GM06990 (cell line): ENCODE data around the gene ATMIN.
A peak's percentile ranks its signal among the peaks of the same experiment; 100 is the strongest.

Source experiments
- DNase-seq: peaks from one replicate; pipeline ENCODE4 v3.0.0-alpha.2; 2011; ENCODE audit not compliant: insufficient read length; ENCODE audit errors: extremely low read depth
- H3K27me3 ChIP-seq: replicated peaks from 2 replicates; pipeline ENCODE4 v1.6.0; 2011; ENCODE audit warnings: low read length; ENCODE audit not compliant: control insufficient read depth, insufficient read depth
- H3K36me3 ChIP-seq: 2 replicates; pipeline ENCODE4 v1.5.1; 2011; ENCODE audit warnings: low read length; ENCODE audit not compliant: control insufficient read depth, insufficient read depth
- H3K4me3 ChIP-seq: replicated peaks from 2 replicates; pipeline ENCODE4 v1.5.1; 2011; ENCODE audit warnings: low read depth, mild to moderate bottlenecking, control low read depth, low read length
- CTCF ChIP-seq: IDR thresholded peaks from 2 replicates; pipeline ENCODE4 v1.5.1; 2011; ENCODE audit warnings: low read length, control low read depth, mild to moderate bottlenecking, inconsistent platforms; ENCODE audit not compliant: insufficient read depth, poor library complexity, severe bottlenecking

The ATMIN gene

GRCh38 chr16:81001330-81001729, 34.3 kb upstream of the ATMIN start:
- no peaks in the 10 kb centered on the region for H3K27me3 ChIP-seq
- no peaks in the 10 kb centered on the region for H3K36me3 ChIP-seq
- no peak for DNase-seq
- no peak for TF ChIP-seq CTCF
- H3K4me3 ChIP-seq = no peak overlapping the region

GRCh38 chr16:81003064-81003463, 32.6 kb upstream of the ATMIN start:
- no peak overlapping the region for H3K4me3 ChIP-seq
- DNase-seq = no peak
- no peak for TF ChIP-seq CTCF

GRCh38 chr16:81003610-81004460, 31.8 kb upstream of the ATMIN start:
- TF ChIP-seq CTCF = no peak
- no peaks in the 10 kb centered on the region for H3K36me3 ChIP-seq
- H3K27me3 ChIP-seq = no peaks in the 10 kb centered on the region
- DNase-seq = no peak
- H3K4me3 ChIP-seq = peak overlapping the region; percentile 94

More at GRCh38 chr16:81003064-81003463, 32.6 kb upstream of the ATMIN start:
- no peaks in the 10 kb centered on the region for H3K27me3 ChIP-seq
- H3K36me3 ChIP-seq = no peaks in the 10 kb centered on the region

- peak; percentile 45 for DNase-seq
- peak; percentile 44 for TF ChIP-seq CTCF
- H3K36me3 ChIP-seq = no peaks in the 10 kb centered on the region
- no peaks in the 10 kb centered on the region for H3K27me3 ChIP-seq
- peak overlapping the region; percentile 94 for H3K4me3 ChIP-seq
Observed at GRCh38 chr16:81004646-81005353, 30.8 kb upstream of the ATMIN start.

GRCh38 chr16:81005610-81006161, 30.0 kb upstream of the ATMIN start:
- DNase-seq = no peak
- H3K36me3 ChIP-seq = no peaks in the 10 kb centered on the region
- TF ChIP-seq CTCF = no peak
- no peaks in the 10 kb centered on the region for H3K27me3 ChIP-seq
- H3K4me3 ChIP-seq = peak overlapping the region; percentile 94
